Large intestine (tissue), 12 donors: ENCODE results near the gene TFDP3. TPM values are rescaled to one million over a fixed set of nuclear protein-coding genes. Genes with fewer than 3 reads are reported as not detected.

Experiments
- DNase-seq, 2 donors: peaks; one replicate each; pipeline versions ENCODE4 v3.0.0 to v3.0.0-alpha.2; 2013
- H3K27ac ChIP-seq: one replicate; pipeline ENCODE4 v1.5.1; 2013; ENCODE audit warnings: low read length
- H3K27me3 ChIP-seq: 2 replicates; pipeline ENCODE4 v1.6.1; 2013; ENCODE audit warnings: low read length; ENCODE audit not compliant: control insufficient read depth, insufficient read depth
- H3K36me3 ChIP-seq: 2 replicates; pipeline ENCODE4 v1.6.1; 2013; ENCODE audit warnings: low read length; ENCODE audit not compliant: control insufficient read depth, insufficient read depth
- H3K4me1 ChIP-seq: one replicate; pipeline ENCODE4 v1.6.1; 2013; ENCODE audit warnings: low read length; ENCODE audit not compliant: control insufficient read depth, insufficient read depth
- H3K4me3 ChIP-seq: one replicate; pipeline ENCODE4 v1.5.1; 2013; ENCODE audit warnings: low read length
- H3K9me3 ChIP-seq: one replicate; pipeline ENCODE4 v1.6.1; 2013; ENCODE audit warnings: mild to moderate bottlenecking, low read depth, low read length, moderate library complexity; ENCODE audit not compliant: control insufficient read depth
- WGBS: methylation state at CpG from one replicate; pipeline ENCODE4 v1.1.5; 2013; ENCODE audit warnings: low lambda C conversion rate; ENCODE audit not compliant: insufficient coverage; 5-methylcytosine and 5-hydroxymethylcytosine counted together
- long read RNA-seq, 11 donors: transcript quantifications; one replicate each; lab custom pipeline, GENCODE V29; 2026
- polyA plus RNA-seq: library from polyadenylated mRNA; unstranded; fragments of 120-200 nt; gene quantifications from one replicate; pipeline ENCODE4 v1.2.1, GENCODE V29; 2013

Gene TFDP3
- not detected for polyA plus RNA-seq
- long read RNA-seq, donor 1, result 0 reads
- long read RNA-seq, donor 2, result 0 reads
- long read RNA-seq, donor 3, result 0 reads
- long read RNA-seq, donor 4, result 0 reads
- long read RNA-seq, donor 5, result 0 reads
- long read RNA-seq, donor 6, result 0 reads
- long read RNA-seq, donor 7, result 0 reads
- long read RNA-seq, donor 8, result 0 reads
- long read RNA-seq, donor 9, result 0 reads
- long read RNA-seq, donor 10, result 0 reads
- long read RNA-seq, donor 11, result 0 reads

- Histone ChIP-seq H3K36me3 (no peaks in the 10 kb centered on the region), H3K27ac (no peak within 1 kb of the TSS), H3K27me3 (no peaks in the 10 kb centered on the region), H3K4me3 (no peak within 1 kb of the TSS), H3K4me1 (no peaks in the 10 kb centered on the region), H3K9me3 (no peaks in the 10 kb centered on the region)
- no peak for DNase-seq
- 100% methylated on average over 1 of the region's 40 CpGs for WGBS
Measured at GRCh38 chrX:133218329-133218728, at the start of gene TFDP3. Gene TFDP3 (minus strand): TSS chrX:133218354. CDS start chrX:133218259, 95 bp downstream.

- Histone ChIP-seq H3K4me3 (no peak overlapping the region), H3K27me3 (no peaks in the 10 kb centered on the region), H3K4me1 (no peaks in the 10 kb centered on the region), H3K36me3 (no peaks in the 10 kb centered on the region), H3K27ac (no peak overlapping the region), H3K9me3 (no peaks in the 10 kb centered on the region)
- WGBS, result no CpG with 5 or more reads among the region's 2 CpGs
- no peak for DNase-seq
Measured at GRCh38 chrX:133267621-133268020, 49.5 kb upstream of the TFDP3 start.

GRCh38 chrX:133265331-133265730 is 47.2 kb upstream of the TFDP3 start:
- no CpG with 5 or more reads among the region's 13 CpGs for WGBS
- Histone ChIP-seq H3K4me3 (no peak overlapping the region), H3K36me3 (no peaks in the 10 kb centered on the region), H3K4me1 (no peaks in the 10 kb centered on the region), H3K27ac (no peak overlapping the region), H3K9me3 (no peaks in the 10 kb centered on the region), H3K27me3 (no peaks in the 10 kb centered on the region)
- peak in 1 of 2 donors; percentile 3 for DNase-seq

- Histone ChIP-seq H3K4me1 (no peaks in the 10 kb centered on the region), H3K9me3 (no peaks in the 10 kb centered on the region), H3K4me3 (no peak overlapping the region), H3K27me3 (no peaks in the 10 kb centered on the region), H3K27ac (no peak overlapping the region), H3K36me3 (no peaks in the 10 kb centered on the region)
- no peak for DNase-seq
Measured at GRCh38 chrX:133258481-133258880, 40.3 kb upstream of the TFDP3 start.

- WGBS, result no CpG with 5 or more reads among the region's 3 CpGs
- Histone ChIP-seq H3K36me3 (no peaks in the 10 kb centered on the region), H3K27ac (no peak overlapping the region), H3K4me1 (no peaks in the 10 kb centered on the region), H3K4me3 (no peak overlapping the region), H3K9me3 (no peaks in the 10 kb centered on the region), H3K27me3 (no peaks in the 10 kb centered on the region)
- no peak for DNase-seq
Measured at GRCh38 chrX:133254666-133255065, 36.5 kb upstream of the TFDP3 start.

- WGBS, result 90% methylated on average over 2 of the region's 5 CpGs
- no peak overlapping the region for H3K4me3 ChIP-seq
- no peaks in the 10 kb centered on the region for H3K27me3 ChIP-seq
- no peaks in the 10 kb centered on the region for H3K4me1 ChIP-seq
- H3K9me3 ChIP-seq, result peaks cover 5% of the 10 kb centered on the region
- H3K36me3 ChIP-seq, result no peaks in the 10 kb centered on the region
- DNase-seq, result no peak
- no peak overlapping the region for H3K27ac ChIP-seq
Measured at GRCh38 chrX:133251204-133251603, 33.0 kb upstream of the TFDP3 start.

GRCh38 chrX:133250184-133251100 is 32.3 kb upstream of the TFDP3 start:
- DNase-seq, result no peak

GRCh38 chrX:133249266-133250058 is 31.3 kb upstream of the TFDP3 start:
- Histone ChIP-seq H3K27me3 (no peaks in the 10 kb centered on the region), H3K4me3 (no peak overlapping the region), H3K9me3 (peaks cover 5% of the 10 kb centered on the region), H3K27ac (no peak overlapping the region), H3K4me1 (no peaks in the 10 kb centered on the region), H3K36me3 (no peaks in the 10 kb centered on the region)
- DNase-seq, result no peak
- 80% methylated on average over 1 of the region's 4 CpGs for WGBS

More at GRCh38 chrX:133250184-133251100, 32.3 kb upstream of the TFDP3 start:
- peaks cover 5% of the 10 kb centered on the region for H3K9me3 ChIP-seq
- WGBS, result no CpG with 5 or more reads among the region's 5 CpGs
- no peaks in the 10 kb centered on the region for H3K36me3 ChIP-seq
- no peaks in the 10 kb centered on the region for H3K4me1 ChIP-seq
- H3K27ac ChIP-seq, result no peak overlapping the region
- H3K4me3 ChIP-seq, result no peak overlapping the region
- no peaks in the 10 kb centered on the region for H3K27me3 ChIP-seq

GRCh38 chrX:133248177-133248576 is 30.0 kb upstream of the TFDP3 start:
- H3K4me1 ChIP-seq, result no peaks in the 10 kb centered on the region
- no peak for DNase-seq
- H3K27ac ChIP-seq, result no peak overlapping the region
- no peaks in the 10 kb centered on the region for H3K27me3 ChIP-seq
- H3K36me3 ChIP-seq, result no peaks in the 10 kb centered on the region
- no CpG with 5 or more reads among the region's 2 CpGs for WGBS
- H3K4me3 ChIP-seq, result no peak overlapping the region
- peaks cover 5% of the 10 kb centered on the region for H3K9me3 ChIP-seq

- no peaks in the 10 kb centered on the region for H3K4me1 ChIP-seq
- H3K9me3 ChIP-seq, result peaks cover 5% of the 10 kb centered on the region
- no peak overlapping the region for H3K27ac ChIP-seq
- DNase-seq, result no peak
- H3K36me3 ChIP-seq, result no peaks in the 10 kb centered on the region
- H3K4me3 ChIP-seq, result no peak overlapping the region
- no peaks in the 10 kb centered on the region for H3K27me3 ChIP-seq
Measured at GRCh38 chrX:133246921-133247320, 28.8 kb upstream of the TFDP3 start.
